Colonic mucosa (tissue), 4 donors: ENCODE results near the gene GBF1. TPM values are rescaled to one million over a fixed set of nuclear protein-coding genes. Genes with fewer than 3 reads are reported as not detected.

Experiments
- DNase-seq: peaks from one replicate; pipeline ENCODE4 v3.0.0-alpha.2; 2020
- H3K27ac ChIP-seq: fragments of 200-600 bp; one replicate; pipeline ENCODE4 v1.8.0; 2021
- H3K27me3 ChIP-seq: fragments of 200-600 bp; one replicate; pipeline ENCODE4 v1.8.0; 2021
- H3K36me3 ChIP-seq: fragments of 200-600 bp; one replicate; pipeline ENCODE4 v1.8.0; 2021
- H3K4me1 ChIP-seq: fragments of 200-600 bp; one replicate; pipeline ENCODE4 v1.8.0; 2021; ENCODE audit warnings: mild to moderate bottlenecking
- H3K4me3 ChIP-seq: fragments of 200-600 bp; one replicate; pipeline ENCODE4 v1.8.0; 2021
- H3K9ac ChIP-seq, 2 donors: one replicate each; pipeline ENCODE4 v1.7.0; 2013; ENCODE audit warnings: control low read depth in 2 of 2, low read depth in 2 of 2, low read length in 2 of 2
- H3K9me3 ChIP-seq: fragments of 200-600 bp; one replicate; pipeline ENCODE4 v1.8.0; 2021
- intact Hi-C: fragments of 100-400 bp; cut with DNase I; formaldehyde crosslinking; loops from one replicate; pipeline ENCODE4 v1.14.1; 2022
- total RNA-seq, 2 donors: library from RNA; stranded (reverse); fragmentation: NEBNext Ultra II Directional in 1 of 2; extraction: Animal tissue kit (Norgen Biotek cat#: 25700) in 1 of 2; gene quantifications; one replicate each; pipeline ENCODE4 v1.2.1, GENCODE V29; 2021
- TF ChIP-seq, protein P1 (sequence below): fragments of 200-600 bp; IDR thresholded peaks from one replicate; pipeline ENCODE4 v1.8.0; 2022; ENCODE audit warnings: antibody characterized with exemption, mild to moderate bottlenecking
- donor health status: healthy.
- donor health status: DM: no; HTN: no; CAD: no.
- donor health status: DM: no; HTN: no; CAD: no.

The GBF1 gene
- total RNA-seq, 2 donors from 2014 or later, result 59.8 to 73.4 TPM

DNA sequence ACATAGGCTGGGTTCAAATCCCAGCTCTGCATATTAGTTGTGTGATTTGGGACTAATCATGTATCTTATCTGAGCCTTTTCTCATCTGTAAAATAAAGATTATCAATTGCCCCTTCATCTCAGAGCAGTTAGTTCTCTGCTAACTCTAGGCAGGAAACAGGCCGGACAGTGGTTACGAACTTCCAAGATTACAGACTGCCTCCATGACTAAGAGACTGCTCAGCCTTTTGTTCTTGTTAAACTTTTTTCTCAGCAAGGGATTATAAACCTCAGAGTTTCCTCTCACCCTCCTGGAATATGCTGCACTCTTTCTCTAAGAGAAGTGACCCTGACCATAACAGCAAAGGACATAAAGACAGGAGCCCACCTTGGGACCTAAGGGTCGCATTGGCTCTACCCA is 97.6 kb downstream of the GBF1 start:
- H3K36me3 ChIP-seq, result no peaks in the 10 kb centered on the region
- no peak overlapping the region for H3K4me3 ChIP-seq
- no peaks in the 10 kb centered on the region for H3K27me3 ChIP-seq
- no peak overlapping the region for H3K27ac ChIP-seq
- TF ChIP-seq, protein P1, sequence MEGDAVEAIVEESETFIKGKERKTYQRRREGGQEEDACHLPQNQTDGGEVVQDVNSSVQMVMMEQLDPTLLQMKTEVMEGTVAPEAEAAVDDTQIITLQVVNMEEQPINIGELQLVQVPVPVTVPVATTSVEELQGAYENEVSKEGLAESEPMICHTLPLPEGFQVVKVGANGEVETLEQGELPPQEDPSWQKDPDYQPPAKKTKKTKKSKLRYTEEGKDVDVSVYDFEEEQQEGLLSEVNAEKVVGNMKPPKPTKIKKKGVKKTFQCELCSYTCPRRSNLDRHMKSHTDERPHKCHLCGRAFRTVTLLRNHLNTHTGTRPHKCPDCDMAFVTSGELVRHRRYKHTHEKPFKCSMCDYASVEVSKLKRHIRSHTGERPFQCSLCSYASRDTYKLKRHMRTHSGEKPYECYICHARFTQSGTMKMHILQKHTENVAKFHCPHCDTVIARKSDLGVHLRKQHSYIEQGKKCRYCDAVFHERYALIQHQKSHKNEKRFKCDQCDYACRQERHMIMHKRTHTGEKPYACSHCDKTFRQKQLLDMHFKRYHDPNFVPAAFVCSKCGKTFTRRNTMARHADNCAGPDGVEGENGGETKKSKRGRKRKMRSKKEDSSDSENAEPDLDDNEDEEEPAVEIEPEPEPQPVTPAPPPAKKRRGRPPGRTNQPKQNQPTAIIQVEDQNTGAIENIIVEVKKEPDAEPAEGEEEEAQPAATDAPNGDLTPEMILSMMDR, result no peak
- no peaks in the 10 kb centered on the region for H3K9me3 ChIP-seq
- no peak overlapping the region for H3K9ac ChIP-seq
- intact Hi-C loops, result no loop called here
- no peaks in the 10 kb centered on the region for H3K4me1 ChIP-seq
- DNase-seq, result no peak

DNA sequence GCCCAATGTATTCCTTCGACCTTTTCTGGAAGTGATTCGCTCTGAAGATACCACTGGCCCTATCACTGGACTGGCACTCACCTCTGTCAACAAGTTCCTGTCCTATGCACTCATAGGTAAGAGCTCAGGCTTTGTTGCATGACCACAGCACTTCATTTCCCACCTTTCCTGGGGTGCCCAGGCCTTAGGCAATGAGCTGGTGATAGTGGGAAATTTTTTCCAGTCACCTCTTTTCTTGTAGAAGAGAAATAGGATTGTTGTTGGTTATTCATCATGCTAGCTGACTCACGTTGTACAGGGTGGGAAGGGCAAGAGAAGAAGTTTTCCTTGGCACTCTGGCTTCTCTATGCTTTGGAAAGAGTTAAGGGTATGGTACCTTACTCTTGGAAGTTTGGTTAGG is 98.7 kb downstream of the GBF1 start:
- H3K27ac ChIP-seq, result no peak overlapping the region
- H3K4me3 ChIP-seq, result no peak overlapping the region
- no peaks in the 10 kb centered on the region for H3K36me3 ChIP-seq
- no peaks in the 10 kb centered on the region for H3K4me1 ChIP-seq
- intact Hi-C loops, result no loop called here
- TF ChIP-seq, protein P1, result no peak
- DNase-seq, result no peak
- H3K9ac ChIP-seq, result no peak overlapping the region
- H3K9me3 ChIP-seq, result no peaks in the 10 kb centered on the region
- no peaks in the 10 kb centered on the region for H3K27me3 ChIP-seq

DNA sequence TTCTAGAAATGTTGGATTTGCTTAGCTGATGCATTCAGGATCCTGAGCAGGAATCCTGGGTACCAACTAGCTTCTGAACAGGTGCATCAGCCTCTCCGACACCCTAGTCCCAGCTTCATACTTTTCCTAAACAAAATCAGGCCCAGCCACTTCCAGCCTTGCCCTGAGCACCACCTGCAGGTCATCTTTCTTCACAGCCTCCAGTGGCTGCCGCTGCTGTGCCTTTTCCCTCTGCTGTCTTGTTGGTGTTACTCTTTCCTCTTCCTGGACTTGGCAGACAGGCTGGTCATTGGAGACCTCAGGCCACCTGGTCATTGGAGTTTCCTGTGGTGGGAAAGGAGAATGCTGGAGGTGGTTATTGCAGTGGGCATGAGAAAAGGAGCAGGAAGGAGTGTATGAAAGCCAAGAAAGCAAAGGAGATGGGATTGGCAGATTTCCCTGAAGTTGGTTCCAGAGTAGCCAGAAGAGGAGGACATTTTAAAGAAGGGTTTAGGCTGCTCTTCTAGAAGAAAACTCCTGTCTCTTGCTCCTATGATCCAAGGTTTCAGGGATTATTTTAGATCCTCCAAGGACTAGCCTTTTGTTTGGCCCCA is 102.0 kb downstream of the GBF1 start:
- Histone ChIP-seq H3K4me3 (no peak overlapping the region), H3K36me3 (peaks cover under 1% of the 10 kb centered on the region), H3K9me3 (no peaks in the 10 kb centered on the region), H3K27ac (no peak overlapping the region), H3K27me3 (no peaks in the 10 kb centered on the region), H3K9ac (no peak overlapping the region), H3K4me1 (no peaks in the 10 kb centered on the region)
- TF ChIP-seq, protein P1, result peak; percentile 38
- DNase-seq, result peak; percentile 22
- intact Hi-C loops, result no loop called here

DNA sequence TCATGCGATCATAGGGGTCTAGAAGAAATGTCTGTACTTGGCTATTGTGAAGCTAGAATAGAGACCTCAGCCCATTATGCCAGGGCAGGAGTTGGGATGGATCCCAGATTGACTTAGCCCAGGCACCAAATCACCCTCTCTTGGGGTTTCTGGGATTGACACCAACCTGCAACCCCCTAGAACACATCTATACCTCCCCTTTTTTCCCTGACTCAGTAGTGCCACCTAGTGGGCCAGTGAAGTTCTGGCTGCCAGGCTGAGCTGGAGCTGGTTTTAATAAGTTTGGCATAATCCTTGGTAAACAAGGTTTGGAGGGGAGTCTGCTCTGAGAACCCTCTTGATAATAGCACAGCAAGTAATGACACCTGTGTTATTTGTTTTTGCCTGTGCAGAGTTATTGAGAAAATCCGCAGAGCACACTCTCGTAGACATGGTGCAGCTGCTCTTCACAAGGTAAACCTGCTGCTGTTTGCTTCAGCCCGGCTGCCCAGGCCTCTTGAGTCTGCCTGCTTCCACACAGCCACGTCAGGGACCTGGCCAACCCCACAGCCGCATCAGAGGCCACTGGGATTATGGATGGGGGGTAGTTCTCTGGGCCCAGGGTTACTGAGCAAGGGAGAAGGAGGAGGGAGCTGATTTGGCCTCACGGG is 106.9 kb downstream of the GBF1 start:
- Histone ChIP-seq H3K27ac (no peak overlapping the region), H3K4me3 (no peak overlapping the region), H3K27me3 (no peaks in the 10 kb centered on the region), H3K9ac (no peak overlapping the region), H3K4me1 (no peaks in the 10 kb centered on the region), H3K36me3 (peaks cover 5% of the 10 kb centered on the region), H3K9me3 (no peaks in the 10 kb centered on the region)
- intact Hi-C loops, result loop anchor here (2.0 to 10.0 kb wide), 2 partner anchors 123 to 187 kb away; no protein-coding TSS in a partner anchor
- peak; percentile 69 for DNase-seq
- TF ChIP-seq, protein P1, result peak; percentile 92

DNA sequence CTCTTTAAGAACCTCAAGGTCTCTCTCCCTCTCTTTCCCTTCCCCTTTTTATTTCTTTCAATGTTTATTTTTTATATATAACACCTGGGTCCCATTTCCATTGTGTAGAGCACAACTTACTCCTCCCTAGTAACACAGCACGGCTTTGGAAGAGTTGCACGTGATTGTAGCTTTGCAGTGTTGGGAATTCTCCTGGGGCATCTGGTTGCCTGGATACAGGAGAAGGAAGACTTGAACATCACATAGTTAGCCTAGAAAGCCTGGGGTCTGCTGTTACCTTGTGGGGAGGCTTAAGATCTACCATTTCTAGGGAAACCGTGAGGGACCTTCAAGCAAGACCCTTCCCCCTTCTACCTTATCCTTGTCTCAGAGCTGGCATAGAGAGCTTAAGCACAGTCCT is 109.1 kb downstream of the GBF1 start:
- Histone ChIP-seq H3K4me3 (no peak overlapping the region), H3K9ac (no peak overlapping the region), H3K36me3 (peaks cover 13% of the 10 kb centered on the region), H3K4me1 (no peaks in the 10 kb centered on the region), H3K9me3 (no peaks in the 10 kb centered on the region), H3K27ac (no peak overlapping the region), H3K27me3 (no peaks in the 10 kb centered on the region)
- TF ChIP-seq, protein P1, result no peak
- DNase-seq, result no peak
- intact Hi-C loops, result loop anchor here (10.0 kb wide), 1 partner anchor 190 kb away; no protein-coding TSS in a partner anchor
